SKM-1 (cell line): Measurements from ENCODE around the gene RNF225.
A peak's percentile ranks its signal among the peaks of the same experiment; 100 is the strongest.
"Not testable (repeated sequence)": the region's sequence is repeated elsewhere in the genome, so short reads cannot be mapped to it uniquely, and the experiment has no call there.

Experiments
- DNase-seq: peaks from one replicate; lab custom pipeline; 2025; ENCODE audit not compliant: unreplicated experiment; lab: John Stamatoyannopoulos, UW

The RNF225 gene

GRCh38 chr19:58395220-58395978 lies at the start of gene RNF225:
Gene RNF225 (plus strand): TSS chr19:58395656. CDS start chr19:58396090, 434 bp downstream.
- DNase-seq: no peak

GRCh38 chr19:58346961-58347929 lies 48.2 kb upstream of the RNF225 start:
- DNase-seq: peak; percentile 16

- DNase-seq: not testable (repeated sequence)
These were observed 47.4 kb upstream of the RNF225 start for GRCh38 chr19:58348080-58348479.

GRCh38 chr19:58349590-58349989 lies 45.9 kb upstream of the RNF225 start:
- no peak for DNase-seq

GRCh38 chr19:58350001-58350861 lies 45.2 kb upstream of the RNF225 start:
- no peak for DNase-seq

- no peak for DNase-seq
These were observed 44.4 kb upstream of the RNF225 start for GRCh38 chr19:58350871-58351557.

GRCh38 chr19:58351558-58351878 lies 43.9 kb upstream of the RNF225 start:
- DNase-seq: no peak

- no peak for DNase-seq
These were observed 43.3 kb upstream of the RNF225 start for GRCh38 chr19:58351990-58352755.

- no peak for DNase-seq
These were observed 42.4 kb upstream of the RNF225 start, which contains the start of gene A1BG for GRCh38 chr19:58352760-58353671. Gene A1BG (minus strand): TSS chr19:58353492. CDS start chr19:58353437, 55 bp downstream.

GRCh38 chr19:58353717-58354477 lies 41.6 kb upstream of the RNF225 start:
- DNase-seq: no peak

GRCh38 chr19:58354478-58355030 lies 40.9 kb upstream of the RNF225 start:
- no peak for DNase-seq

GRCh38 chr19:58355215-58355796 lies 40.1 kb upstream of the RNF225 start:
- no peak for DNase-seq

- DNase-seq: no peak
These were observed 39.3 kb upstream of the RNF225 start for GRCh38 chr19:58355908-58356765.

- DNase-seq: no peak
These were observed 38.5 kb upstream of the RNF225 start for GRCh38 chr19:58356766-58357480.

GRCh38 chr19:58357481-58358145 lies 37.8 kb upstream of the RNF225 start:
- DNase-seq: no peak
